Measurements from ENCODE around the gene ATP9A. TPM values are rescaled to one million over a fixed set of nuclear protein-coding genes. Genes with fewer than 3 reads are reported as not detected.

Gene ATP9A
- total and polyA plus RNA-seq, 4 donors = 2.4 to 16.7 (median 9.9) TPM

- no peak for DNase-seq (ENCODE audit: low spot score)
- no peak overlapping the region for H3K9ac ChIP-seq (ENCODE audit: low read depth in 1 of 2, low read length in 2 of 2)
- H3K27me3 ChIP-seq (ENCODE audit: control insufficient read depth in 4 of 4, insufficient read depth in 4 of 4, low read length in 3 of 4) = no peaks in the 10 kb centered on the region
- H3K9me3 ChIP-seq (ENCODE audit: control insufficient read depth in 4 of 4, low read length in 3 of 4) = no peaks in the 10 kb centered on the region
- no peak overlapping the region for H3K4me3 ChIP-seq (ENCODE audit: low read depth in 1 of 3, low read length in 3 of 3)
- H3K27ac ChIP-seq (ENCODE audit: low read depth in 1 of 2, low read length in 2 of 2) = no peak overlapping the region
- TF ChIP-seq FOXA1 (IDR thresholded peaks at IDR 0.05) (no peak), ZBTB33 (IDR thresholded peaks at IDR 0.05) (no peak), EGR1 (IDR thresholded peaks at IDR 0.05; ENCODE audit: low read depth in 2 of 2) (no peak)
- WGBS = 73% methylated on average over 2 of the region's 2 CpGs
- H3K4me1 ChIP-seq (ENCODE audit: control insufficient read depth in 4 of 4, insufficient read depth in 4 of 4, low read length in 3 of 4) = no peaks in the 10 kb centered on the region
- H3K36me3 ChIP-seq (ENCODE audit: control insufficient read depth in 4 of 4, insufficient read depth in 3 of 4, low read depth in 1 of 4, low read length in 3 of 4) = peaks cover 0 to 5% (median 0%) of the 10 kb centered on the region in 4 donors
These were observed 21.2 kb upstream of the ATP9A start for GRCh38 chr20:51789434-51789833.

- Histone ChIP-seq H3K4me1 (ENCODE audit: control insufficient read depth in 4 of 4, insufficient read depth in 4 of 4, low read length in 3 of 4) (no peaks in the 10 kb centered on the region), H3K4me3 (ENCODE audit: low read depth in 1 of 3, low read length in 3 of 3) (no peak overlapping the region), H3K36me3 (ENCODE audit: control insufficient read depth in 4 of 4, insufficient read depth in 3 of 4, low read depth in 1 of 4, low read length in 3 of 4) (peaks cover 0 to 7% (median 0%) of the 10 kb centered on the region in 4 donors), H3K9me3 (ENCODE audit: control insufficient read depth in 4 of 4, low read length in 3 of 4) (no peaks in the 10 kb centered on the region), H3K27me3 (ENCODE audit: control insufficient read depth in 4 of 4, insufficient read depth in 4 of 4, low read length in 3 of 4) (no peaks in the 10 kb centered on the region), H3K27ac (ENCODE audit: low read depth in 1 of 2, low read length in 2 of 2) (no peak overlapping the region), H3K9ac (ENCODE audit: low read depth in 1 of 2, low read length in 2 of 2) (no peak overlapping the region)
- 95% methylated on average over 14 of the region's 14 CpGs for WGBS
- no peak for DNase-seq (ENCODE audit: low spot score)
- TF ChIP-seq GABPA (IDR thresholded peaks at IDR 0.05 in 1 of 2, conservative IDR thresholded peaks at IDR 0.05 in 1 of 2) = no peak
- no peak for TF ChIP-seq REST (IDR thresholded peaks at IDR 0.05)
- TF ChIP-seq MAX (IDR thresholded peaks at IDR 0.05) = no peak
- no peak for TF ChIP-seq HNF4G (IDR thresholded peaks at IDR 0.05)
- no peak for TF ChIP-seq RAD21 (IDR thresholded peaks at IDR 0.05)
- no peak for TF ChIP-seq JUND (IDR thresholded peaks at IDR 0.05)
- no peak for TF ChIP-seq YY1 (IDR thresholded peaks at IDR 0.05)
- no peak for TF ChIP-seq CTCF (IDR thresholded peaks at IDR 0.05; ENCODE audit: low read depth, low read length, missing input control)
- TF ChIP-seq FOXA2 (IDR thresholded peaks at IDR 0.05) = no peak
- no peak for TF ChIP-seq TAF1 (conservative IDR thresholded peaks at IDR 0.05)
- no peak for TF ChIP-seq SP1 (IDR thresholded peaks at IDR 0.05)
- no peak for TF ChIP-seq ATF3 (IDR thresholded peaks at IDR 0.05)
- no peak for TF ChIP-seq NR2F2 (IDR thresholded peaks at IDR 0.05)
- no peak for TF ChIP-seq FOXA1 (IDR thresholded peaks at IDR 0.05)
- TF ChIP-seq HNF4A (conservative IDR thresholded peaks at IDR 0.05) = no peak
- TF ChIP-seq RXRA (IDR thresholded peaks at IDR 0.05) = no peak
- TF ChIP-seq EGR1 (IDR thresholded peaks at IDR 0.05; ENCODE audit: low read depth in 2 of 2) = no peak
These were observed 20.6 kb upstream of the ATP9A start for GRCh38 chr20:51788822-51789221.

All from liver (tissue), 9 donors.